Endothelial cell of umbilical vein (primary cell): ENCODE measurements around the gene SOCS7.

Experiments
- CTCF ChIP-seq, 2 donors: IDR thresholded peaks; 1 replicate in 1 of 2; 2 replicates in 1 of 2; pipeline ENCODE4 v1.5.1; 2011; ENCODE audit warnings: low read length in 2 of 2, mild to moderate bottlenecking in 2 of 2, moderate library complexity in 2 of 2, control low read depth in 1 of 2, inconsistent platforms in 1 of 2, low read depth in 1 of 2; ENCODE audit not compliant: insufficient read depth in 1 of 2; ENCODE audit errors: extremely low read depth in 1 of 2
- FOS ChIP-seq: IDR thresholded peaks from 2 replicates; pipeline ENCODE4 v1.6.1; 2011; ENCODE audit warnings: mild to moderate bottlenecking, low read length, moderate library complexity, borderline replicate concordance; ENCODE audit not compliant: insufficient read depth
- GATA2 ChIP-seq: IDR thresholded peaks from 2 replicates; pipeline ENCODE4 v1.7.0; 2011; ENCODE audit warnings: low read depth, mild to moderate bottlenecking, moderate library complexity, mixed read lengths, low read length; ENCODE audit not compliant: insufficient read length, insufficient read depth
- JUN ChIP-seq: IDR thresholded peaks from 2 replicates; pipeline ENCODE4 v1.6.1; 2011; ENCODE audit warnings: borderline replicate concordance, low read depth; ENCODE audit not compliant: insufficient read length, insufficient read depth
- MYC ChIP-seq: IDR thresholded peaks from one replicate; pipeline ENCODE4 v1.6.1; 2011; ENCODE audit warnings: mild to moderate bottlenecking, low read depth, low read length
- POLR2A ChIP-seq: IDR thresholded peaks from 2 replicates; pipeline ENCODE4 v1.6.1; 2012; ENCODE audit warnings: low read depth, mild to moderate bottlenecking, control low read depth, low read length
- POLR2AphosphoS5 ChIP-seq: IDR thresholded peaks from 2 replicates; pipeline ENCODE4 v1.6.1; 2012; ENCODE audit warnings: low read depth, mild to moderate bottlenecking, control low read depth, low read length, moderate library complexity; ENCODE audit not compliant: insufficient read depth

- no peak for TF ChIP-seq JUN
- TF ChIP-seq CTCF (IDR thresholded peaks at IDR 0.05; ENCODE audit: extremely low read depth in 1 of 2, insufficient read depth in 1 of 2, low read depth in 1 of 2, low read length in 2 of 2), result no peak
- no peak for TF ChIP-seq FOS
- no peak for TF ChIP-seq GATA2
- TF ChIP-seq POLR2A, result no peak
- no peak for TF ChIP-seq POLR2AphosphoS5
- no peak for TF ChIP-seq MYC
Measured at GRCh38 chr17:38403491-38403890, 51.8 kb downstream of the SOCS7 start.
